Neural cell (in vitro differentiated cells): Measurements from ENCODE around the gene SLC1A2.

Source experiments
- CTCF ChIP-seq: fragments of 450-650 bp; IDR thresholded peaks from 2 replicates; pipeline ENCODE4 v1.5.1; 2014; ENCODE audit warnings: antibody characterized with exemption, mild to moderate bottlenecking, moderate library complexity; ENCODE audit not compliant: poor library complexity, severe bottlenecking
- EP300 ChIP-seq: fragments of 450-650 bp; conservative IDR thresholded peaks from 2 replicates; pipeline ENCODE4 v1.6.1; 2014; ENCODE audit warnings: antibody characterized with exemption, mild to moderate bottlenecking, moderate library complexity; ENCODE audit not compliant: poor library complexity, severe bottlenecking
- EZH2 ChIP-seq: fragments of 200-600, 300-800 bp; shearing (Covaris generic), sonication (generic); IDR thresholded peaks from 2 replicates; pipeline ENCODE4 v1.6.1; 2014; ENCODE audit warnings: antibody characterized with exemption, low read length, borderline replicate concordance, mild to moderate bottlenecking; ENCODE audit not compliant: insufficient read depth, poor library complexity, severe bottlenecking
- POLR2AphosphoS5 ChIP-seq: IDR thresholded peaks from 2 replicates; pipeline ENCODE4 v1.6.1; 2012
- RAD21 ChIP-seq: fragments of 450-650 bp; conservative IDR thresholded peaks from 2 replicates; pipeline ENCODE4 v1.6.1; 2014; ENCODE audit warnings: antibody characterized with exemption, mild to moderate bottlenecking, moderate library complexity

GRCh38 chr11:35466058-35466457 lies 46.7 kb upstream of the SLC1A2 start:
- no peak for TF ChIP-seq EP300
- no peak for TF ChIP-seq POLR2AphosphoS5
- TF ChIP-seq CTCF = no peak
- no peak for TF ChIP-seq RAD21
- TF ChIP-seq EZH2 = no peak
